ENCODE data around the gene CLEC2B. TPM values are rescaled to one million over a fixed set of nuclear protein-coding genes. Genes with fewer than 3 reads are reported as not detected.

Gene CLEC2B
- polyA plus RNA-seq, 1 experiment: 2.1 TPM

DNA sequence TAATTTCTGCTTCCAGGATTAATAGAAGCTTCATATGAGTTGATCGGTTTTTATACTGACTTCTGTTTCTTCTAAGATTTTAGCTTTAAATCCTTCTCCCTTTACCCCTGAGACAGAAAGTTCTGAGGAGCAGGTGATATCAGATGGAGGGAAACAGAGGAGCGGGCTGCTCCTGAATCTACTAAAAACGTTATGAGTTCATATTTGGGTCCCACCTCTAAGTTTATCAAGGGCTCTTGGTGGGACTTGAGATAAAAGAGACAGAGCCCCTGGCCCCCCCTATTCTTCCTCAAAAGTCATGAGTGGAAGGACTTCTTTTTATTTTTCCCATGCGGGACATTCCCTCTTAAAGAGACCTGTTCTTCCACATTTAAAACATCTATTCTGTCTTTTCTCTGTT is 39.2 kb upstream of the CLEC2B start:
- H3K4me3 ChIP-seq (ENCODE audit: low read depth, low read length): no peak overlapping the region
- peaks cover 7% of the 10 kb centered on the region for H3K9me3 ChIP-seq (ENCODE audit: control insufficient read depth, insufficient read depth, low read length)
- POLR2A ChIA-PET: no interaction called here
- TF ChIP-seq, protein P1, sequence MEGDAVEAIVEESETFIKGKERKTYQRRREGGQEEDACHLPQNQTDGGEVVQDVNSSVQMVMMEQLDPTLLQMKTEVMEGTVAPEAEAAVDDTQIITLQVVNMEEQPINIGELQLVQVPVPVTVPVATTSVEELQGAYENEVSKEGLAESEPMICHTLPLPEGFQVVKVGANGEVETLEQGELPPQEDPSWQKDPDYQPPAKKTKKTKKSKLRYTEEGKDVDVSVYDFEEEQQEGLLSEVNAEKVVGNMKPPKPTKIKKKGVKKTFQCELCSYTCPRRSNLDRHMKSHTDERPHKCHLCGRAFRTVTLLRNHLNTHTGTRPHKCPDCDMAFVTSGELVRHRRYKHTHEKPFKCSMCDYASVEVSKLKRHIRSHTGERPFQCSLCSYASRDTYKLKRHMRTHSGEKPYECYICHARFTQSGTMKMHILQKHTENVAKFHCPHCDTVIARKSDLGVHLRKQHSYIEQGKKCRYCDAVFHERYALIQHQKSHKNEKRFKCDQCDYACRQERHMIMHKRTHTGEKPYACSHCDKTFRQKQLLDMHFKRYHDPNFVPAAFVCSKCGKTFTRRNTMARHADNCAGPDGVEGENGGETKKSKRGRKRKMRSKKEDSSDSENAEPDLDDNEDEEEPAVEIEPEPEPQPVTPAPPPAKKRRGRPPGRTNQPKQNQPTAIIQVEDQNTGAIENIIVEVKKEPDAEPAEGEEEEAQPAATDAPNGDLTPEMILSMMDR (IDR thresholded peaks at IDR 0.05; ENCODE audit: low read depth, low read length): no peak
- H3K27ac ChIP-seq (ENCODE audit: low read depth, low read length): no peak overlapping the region
- peaks cover 2% of the 10 kb centered on the region for H3K27me3 ChIP-seq (ENCODE audit: control insufficient read depth, insufficient read depth, low read length)
- CTCF ChIA-PET: interaction anchor here (1.0 to 1.3 kb wide), 3 partner anchors 157 to 160 kb away, joined by 3 read pairs; no protein-coding TSS in a partner anchor
- DNase-seq (ENCODE audit: low read depth, low spot score): no peak

DNA sequence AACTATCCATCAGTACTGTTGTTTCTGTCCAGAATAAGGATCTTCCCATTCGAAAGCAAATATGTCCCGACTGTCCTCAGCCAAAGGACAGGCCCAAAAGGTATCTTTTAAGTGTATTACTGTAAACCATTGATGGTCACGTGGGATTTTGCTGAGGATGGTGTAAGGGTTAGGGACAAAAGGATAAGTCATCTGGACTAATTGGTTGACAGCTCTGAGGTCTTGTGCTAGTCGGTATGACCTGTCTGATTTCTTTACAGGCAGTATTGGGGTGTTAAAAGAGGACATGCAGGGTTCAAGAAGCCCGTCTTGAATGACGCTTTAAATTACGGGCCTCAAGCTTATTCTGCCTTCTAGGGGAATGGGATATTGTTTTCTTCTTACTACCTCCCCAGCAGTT is 38.6 kb upstream of the CLEC2B start:
- Histone ChIP-seq H3K9me3 (ENCODE audit: control insufficient read depth, insufficient read depth, low read length) (peaks cover 7% of the 10 kb centered on the region), H3K27ac (ENCODE audit: low read depth, low read length) (no peak overlapping the region), H3K27me3 (ENCODE audit: control insufficient read depth, insufficient read depth, low read length) (peaks cover 2% of the 10 kb centered on the region), H3K4me3 (ENCODE audit: low read depth, low read length) (no peak overlapping the region)
- DNase-seq (ENCODE audit: low read depth, low spot score): no peak
- POLR2A ChIA-PET: no interaction called here
- CTCF ChIA-PET: interaction anchor here (1.0 to 1.3 kb wide), 3 partner anchors 157 to 159 kb away, joined by 3 read pairs; no protein-coding TSS in a partner anchor
- TF ChIP-seq, protein P1 (IDR thresholded peaks at IDR 0.05; ENCODE audit: low read depth, low read length): no peak

DNA sequence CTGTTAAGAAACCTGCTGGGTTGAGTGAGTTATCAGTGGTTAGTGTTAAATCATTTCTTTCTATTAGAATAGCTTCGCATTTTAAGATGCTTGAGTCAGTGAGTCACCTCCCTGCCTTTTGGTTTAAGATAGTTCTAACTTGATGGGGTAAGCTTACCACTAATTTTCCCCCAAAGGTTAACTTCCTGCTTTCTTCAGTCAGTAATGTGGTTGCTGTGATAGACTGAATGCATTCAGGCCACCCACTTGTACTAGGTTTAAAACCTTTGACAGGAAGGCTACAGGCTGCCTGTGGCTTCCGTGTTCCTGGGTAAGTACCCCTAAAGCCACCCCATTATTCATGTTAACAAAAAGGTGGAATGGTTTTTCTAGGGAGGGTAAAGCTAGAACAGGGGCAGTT is 37.7 kb upstream of the CLEC2B start:
- no peak overlapping the region for H3K4me3 ChIP-seq (ENCODE audit: low read depth, low read length)
- no peak for DNase-seq (ENCODE audit: low read depth, low spot score)
- peaks cover 2% of the 10 kb centered on the region for H3K27me3 ChIP-seq (ENCODE audit: control insufficient read depth, insufficient read depth, low read length)
- no peak overlapping the region for H3K27ac ChIP-seq (ENCODE audit: low read depth, low read length)
- H3K9me3 ChIP-seq (ENCODE audit: control insufficient read depth, insufficient read depth, low read length): peaks cover 7% of the 10 kb centered on the region; the same call in 1 of the 2 replicates
- CTCF ChIA-PET: interaction anchor here (0.6 to 1.2 kb wide), 3 partner anchors 36 to 157 kb away, joined by 3 to 5 read pairs (median 3); no protein-coding TSS in a partner anchor
- TF ChIP-seq, protein P1 (IDR thresholded peaks at IDR 0.05; ENCODE audit: low read depth, low read length): no peak
- POLR2A ChIA-PET: no interaction called here

DNA sequence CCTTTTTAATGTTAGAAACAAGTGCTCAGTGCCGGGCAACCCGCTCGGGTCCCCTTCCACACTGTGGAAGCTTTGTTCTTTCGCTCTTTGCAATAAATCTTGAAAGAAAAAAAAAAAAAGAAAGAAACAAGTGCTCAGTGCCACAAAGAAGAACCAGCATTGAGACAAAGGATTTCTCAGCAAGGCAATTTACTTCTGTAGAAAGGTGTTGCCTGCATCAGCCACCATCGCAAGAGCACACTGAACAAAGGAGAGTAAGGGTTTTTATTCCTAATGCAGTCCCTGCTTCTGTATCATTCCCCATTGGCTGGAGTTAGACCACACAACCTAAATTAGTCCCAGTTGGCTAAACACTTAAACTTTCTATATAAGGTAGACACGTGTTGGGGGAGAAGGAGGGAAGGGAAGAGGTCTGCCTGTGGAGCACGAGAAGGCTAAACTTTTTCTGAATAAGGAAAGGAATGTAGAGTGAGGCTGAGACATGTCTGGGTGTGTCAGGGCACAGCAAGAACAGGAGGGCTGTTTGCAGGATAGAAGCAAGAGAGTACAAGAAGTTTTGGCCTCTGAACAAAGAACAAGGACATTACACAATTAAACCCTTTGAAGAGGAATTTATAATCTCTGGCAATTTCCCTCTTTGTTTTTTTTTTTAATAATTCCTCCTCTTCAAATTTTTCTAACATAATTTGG is 33.5 kb upstream of the CLEC2B start:
- Histone ChIP-seq H3K4me3 (ENCODE audit: low read depth, low read length) (no peak overlapping the region), H3K27me3 (ENCODE audit: control insufficient read depth, insufficient read depth, low read length) (peaks cover 2% of the 10 kb centered on the region), H3K27ac (ENCODE audit: low read depth, low read length) (no peak overlapping the region), H3K9me3 (ENCODE audit: control insufficient read depth, insufficient read depth, low read length) (no peaks in the 10 kb centered on the region)
- TF ChIP-seq, protein P1 (IDR thresholded peaks at IDR 0.05; ENCODE audit: low read depth, low read length): no peak
- CTCF ChIA-PET: no interaction called here
- no peak for DNase-seq (ENCODE audit: low read depth, low spot score)
- POLR2A ChIA-PET: no interaction called here

DNA sequence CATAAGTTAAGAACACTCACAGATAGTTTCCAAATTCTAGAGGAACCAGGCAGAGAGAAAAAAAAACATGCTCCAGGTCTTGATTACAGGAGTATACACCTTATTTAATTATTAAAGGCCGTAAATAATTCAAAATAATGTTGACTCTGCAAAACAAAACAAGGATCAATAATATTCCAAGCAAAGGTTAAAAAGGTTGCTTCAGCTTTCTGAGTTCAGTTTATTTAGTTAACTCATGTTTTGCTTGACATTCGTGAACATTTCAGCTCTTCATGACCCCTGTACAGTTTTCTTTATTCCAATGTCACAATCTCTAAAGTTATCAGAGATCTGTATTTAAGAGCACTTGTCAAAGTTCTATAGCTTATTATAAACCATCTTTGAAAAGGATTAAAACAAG is 31.8 kb upstream of the CLEC2B start:
- DNase-seq (ENCODE audit: low read depth, low spot score): no peak
- H3K4me3 ChIP-seq (ENCODE audit: low read depth, low read length): no peak overlapping the region
- no peak overlapping the region for H3K27ac ChIP-seq (ENCODE audit: low read depth, low read length)
- no peaks in the 10 kb centered on the region for H3K27me3 ChIP-seq (ENCODE audit: control insufficient read depth, insufficient read depth, low read length)
- H3K9me3 ChIP-seq (ENCODE audit: control insufficient read depth, insufficient read depth, low read length): no peaks in the 10 kb centered on the region
- ChIA-PET CTCF (interaction anchor here (1.4 to 2.0 kb wide), 2 partner anchors 26 to 151 kb away, joined by 3 to 9 read pairs; no protein-coding TSS in a partner anchor), POLR2A (no interaction called here)
- TF ChIP-seq, protein P1 (IDR thresholded peaks at IDR 0.05; ENCODE audit: low read depth, low read length): no peak

Data from AG04450 (cell line).